NCI-H345 (cell line): ENCODE results near the gene ADRA1B.

Experiments used
- DNase-seq: peaks from one replicate; lab custom pipeline; 2025; lab: John Stamatoyannopoulos, UW

Gene ADRA1B

GRCh38 chr5:159901772-159902171 lies 14.5 kb upstream of the ADRA1B start:
- no peak for DNase-seq

DNA sequence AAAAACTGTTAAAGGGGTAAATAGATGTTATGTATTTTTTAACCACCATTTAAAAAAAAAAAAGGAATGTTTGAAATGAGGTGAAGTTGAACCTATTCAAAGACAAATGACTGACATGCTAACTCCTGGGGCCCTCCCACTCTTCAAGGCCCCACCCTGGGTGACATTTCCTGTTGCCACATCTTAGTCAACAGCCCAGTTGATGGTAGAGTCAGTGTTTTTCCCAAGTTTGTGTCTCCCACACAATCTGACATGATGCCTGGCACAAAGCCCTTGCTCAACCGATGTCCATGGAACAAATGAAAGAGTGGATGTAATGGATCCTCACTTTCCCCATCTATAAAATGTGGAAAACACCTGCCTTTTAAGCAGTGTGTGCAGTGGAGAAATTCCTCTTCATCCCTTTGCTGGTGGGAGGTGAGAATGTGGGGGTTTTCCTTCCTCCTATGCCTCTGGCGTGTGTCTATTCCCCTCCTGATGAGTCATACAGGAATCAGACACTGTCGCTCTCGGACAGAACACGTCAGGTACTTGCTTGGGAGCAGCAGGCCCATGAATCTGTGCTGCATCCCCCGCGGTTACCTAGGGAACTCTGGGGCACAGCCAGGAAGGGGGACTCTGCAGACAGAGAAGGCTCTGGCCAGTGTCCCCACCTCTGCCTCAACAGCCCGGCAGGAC lies 13.7 kb upstream of the ADRA1B start:
- DNase-seq, result no peak

GRCh38 chr5:159903131-159903530 lies 13.2 kb upstream of the ADRA1B start:
- no peak for DNase-seq

DNA sequence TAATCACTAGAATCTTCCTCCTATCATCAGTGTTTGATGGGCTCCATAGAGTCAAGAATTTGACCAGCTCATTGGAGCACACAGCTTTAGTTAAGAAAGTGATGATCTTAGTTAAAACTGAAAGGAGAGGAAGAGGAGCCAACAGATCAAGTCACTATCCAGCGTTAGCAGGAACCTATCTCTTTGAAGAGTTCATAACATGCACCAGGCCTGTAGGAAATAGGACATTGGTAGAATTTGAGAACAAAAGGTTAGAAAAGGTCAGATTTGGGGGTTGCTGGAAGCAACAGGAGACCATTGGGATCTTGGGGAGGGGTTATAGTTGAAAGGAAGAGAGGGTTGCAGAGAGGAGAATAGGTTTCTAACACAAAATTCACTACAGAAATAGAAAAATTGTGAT lies 11.4 kb upstream of the ADRA1B start:
- DNase-seq, result no peak

DNA sequence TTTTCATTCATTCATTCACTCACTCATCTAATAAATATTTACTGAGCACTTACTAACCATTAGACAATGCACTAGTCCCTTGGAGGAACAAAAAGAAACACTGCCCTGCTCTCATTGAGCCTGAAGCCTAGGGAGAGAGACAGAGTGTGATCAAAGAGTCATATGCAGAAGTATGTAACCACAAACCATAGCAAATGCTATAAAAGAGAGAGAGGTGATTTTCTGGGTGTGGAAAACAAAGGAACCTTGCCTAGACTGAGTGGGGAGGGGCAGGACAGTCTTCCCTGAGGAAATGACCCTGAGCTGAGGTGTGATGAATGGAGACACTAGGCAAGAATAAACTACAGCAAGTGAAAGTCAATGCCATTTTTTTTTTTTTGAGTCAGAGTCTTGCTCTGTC lies 10.8 kb upstream of the ADRA1B start:
- DNase-seq, result no peak

DNA sequence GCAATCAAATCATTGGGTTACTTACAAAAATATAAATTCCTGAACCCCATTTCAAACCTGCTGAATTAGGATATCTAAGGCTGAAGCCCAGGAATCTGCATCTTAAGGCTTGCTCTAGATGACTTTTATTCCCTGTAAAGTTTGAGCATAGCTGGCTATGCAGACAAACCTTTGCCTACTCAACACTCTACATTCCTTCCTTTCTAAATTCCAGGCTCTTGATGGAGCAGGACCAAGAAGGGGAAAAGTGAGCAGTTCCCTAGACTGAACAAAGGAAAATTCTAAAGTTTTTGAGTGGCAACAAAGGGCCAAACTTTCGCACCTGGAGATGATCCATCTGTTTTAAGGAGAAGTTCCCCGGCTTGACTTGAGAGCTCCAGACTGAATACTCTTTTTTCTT lies 9.8 kb upstream of the ADRA1B start:
- DNase-seq, result no peak

- no peak for DNase-seq
Measured at GRCh38 chr5:159906943-159907342, 9.3 kb upstream of the ADRA1B start.

GRCh38 chr5:159907689-159908590 lies 8.3 kb upstream of the ADRA1B start:
- DNase-seq, result no peak

GRCh38 chr5:159908591-159908940 lies 7.7 kb upstream of the ADRA1B start:
- DNase-seq, result no peak

GRCh38 chr5:159909126-159909525 lies 7.2 kb upstream of the ADRA1B start:
- DNase-seq, result no peak

DNA sequence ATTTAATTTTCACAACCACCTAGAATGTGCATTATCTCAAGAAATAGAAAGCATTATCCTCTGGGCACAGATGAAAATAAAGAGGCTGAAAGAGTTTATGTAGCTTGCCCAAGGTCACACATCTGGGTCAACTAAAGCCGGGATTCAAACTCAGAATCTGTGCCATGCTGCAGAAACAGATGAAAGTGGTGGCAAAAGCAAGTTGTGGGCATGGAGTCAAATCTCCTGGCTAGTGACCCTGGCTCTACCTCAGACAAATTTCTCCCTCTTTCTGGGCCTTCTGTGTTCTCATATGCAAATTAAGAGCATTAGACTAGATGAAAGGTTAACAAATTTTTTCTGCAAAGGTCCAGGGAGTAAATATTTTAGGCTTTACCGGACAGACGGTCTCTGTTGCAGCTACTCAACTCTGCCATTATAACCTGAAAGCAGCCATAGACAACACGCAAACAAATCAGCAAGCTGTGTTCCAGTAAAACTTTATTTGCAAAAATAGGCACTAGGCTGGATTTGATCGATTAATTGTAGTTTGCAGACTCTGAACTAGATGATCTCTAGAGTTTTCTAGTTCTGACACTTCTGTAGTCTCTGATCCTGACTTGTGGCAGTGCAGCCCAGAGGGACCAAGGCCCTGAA lies 6.0 kb upstream of the ADRA1B start:
- no peak for DNase-seq

DNA sequence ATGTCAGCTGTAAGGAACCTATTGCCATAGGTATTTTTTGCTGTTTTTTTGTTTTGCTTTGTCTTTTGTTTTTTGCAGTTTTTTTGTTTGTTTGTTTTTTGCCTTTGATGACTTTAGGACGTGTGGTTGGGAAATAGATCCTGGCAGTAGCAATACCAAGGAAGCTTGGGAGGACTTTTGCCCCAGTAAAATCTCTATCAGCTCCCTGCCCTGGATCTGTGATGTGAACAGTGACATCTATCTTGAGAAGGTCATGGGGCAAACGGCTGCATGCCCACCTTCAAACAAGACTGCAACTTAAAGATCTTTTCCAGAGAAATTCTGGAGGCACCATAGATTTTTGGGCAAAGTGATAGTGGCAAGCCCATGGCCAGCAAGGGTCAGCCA lies 5.4 kb upstream of the ADRA1B start:
- no peak for DNase-seq

DNA sequence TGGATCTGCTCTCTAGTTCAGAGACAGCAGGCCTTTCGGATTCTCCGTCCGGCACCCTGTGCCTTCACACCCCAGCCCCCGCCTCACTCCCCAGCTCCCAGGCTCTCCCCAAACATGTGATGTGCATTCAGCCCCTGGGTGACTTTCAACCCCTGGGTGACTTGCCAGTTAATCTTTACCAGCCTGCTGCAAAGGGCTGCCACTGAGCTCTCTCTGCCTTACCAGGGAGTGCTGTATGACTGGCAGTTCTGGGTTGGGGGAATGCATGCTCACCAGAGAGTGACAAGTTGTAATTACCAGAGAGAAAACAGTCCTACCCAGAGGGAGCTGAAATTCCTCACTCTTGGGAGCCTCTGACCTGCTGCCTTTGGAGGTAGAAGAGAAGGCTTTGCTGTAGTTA lies 4.9 kb upstream of the ADRA1B start:
- no peak for DNase-seq

DNA sequence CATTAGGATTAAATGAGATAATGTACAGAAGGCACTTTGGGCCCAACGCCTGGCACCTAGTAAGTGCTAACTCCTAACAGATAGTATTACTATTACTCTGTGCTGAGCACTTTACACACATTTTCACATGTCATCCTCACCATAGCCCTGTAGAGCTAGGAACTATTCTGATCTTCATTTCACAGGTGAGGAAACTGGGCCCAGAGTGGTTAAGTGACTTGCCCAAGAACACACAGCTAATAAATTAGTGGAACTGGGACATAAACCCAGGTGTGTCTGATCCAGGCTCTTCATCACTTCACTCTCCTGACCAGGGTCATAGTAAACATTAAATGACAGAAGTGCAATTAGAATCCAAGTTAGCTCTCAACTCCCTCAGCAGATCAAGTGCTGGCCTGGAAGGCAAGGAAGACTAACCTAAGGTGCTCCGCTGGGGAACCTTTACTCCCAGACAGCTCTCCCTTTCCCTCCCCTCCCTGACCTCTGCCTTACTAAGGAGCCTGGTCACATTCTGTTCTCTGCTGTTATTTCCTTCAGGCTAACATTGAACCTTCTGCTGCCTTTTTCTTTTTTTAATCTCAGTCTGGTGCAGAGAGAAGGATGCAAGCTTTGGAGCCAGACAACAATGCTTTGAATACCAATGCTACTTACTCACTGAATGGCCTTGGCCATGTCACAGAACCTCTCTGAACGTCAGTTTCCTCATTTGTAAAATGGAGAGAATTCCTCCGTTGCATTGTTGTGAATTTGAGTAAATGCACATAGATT lies 4.1 kb upstream of the ADRA1B start:
- no peak for DNase-seq

DNA sequence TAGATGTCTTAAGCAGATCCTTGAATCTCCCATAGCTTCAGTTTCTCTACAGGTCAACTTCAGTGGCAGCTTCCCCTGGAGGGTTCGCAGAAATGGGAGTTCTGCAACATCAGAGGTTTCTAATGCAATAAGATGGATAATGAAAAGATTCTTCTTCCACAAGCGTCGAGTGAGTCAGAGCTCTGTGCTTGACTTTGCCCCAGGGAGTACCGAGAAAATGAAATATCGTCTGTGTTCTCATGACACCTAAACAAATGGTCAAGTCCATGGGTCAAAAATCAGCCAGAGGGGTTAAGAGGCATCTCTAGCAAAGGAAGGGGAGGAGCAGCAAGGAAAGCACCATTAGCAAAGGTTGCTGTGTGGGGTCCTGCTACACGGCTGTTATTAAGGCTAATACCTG lies 3.2 kb upstream of the ADRA1B start:
- DNase-seq, result no peak

DNA sequence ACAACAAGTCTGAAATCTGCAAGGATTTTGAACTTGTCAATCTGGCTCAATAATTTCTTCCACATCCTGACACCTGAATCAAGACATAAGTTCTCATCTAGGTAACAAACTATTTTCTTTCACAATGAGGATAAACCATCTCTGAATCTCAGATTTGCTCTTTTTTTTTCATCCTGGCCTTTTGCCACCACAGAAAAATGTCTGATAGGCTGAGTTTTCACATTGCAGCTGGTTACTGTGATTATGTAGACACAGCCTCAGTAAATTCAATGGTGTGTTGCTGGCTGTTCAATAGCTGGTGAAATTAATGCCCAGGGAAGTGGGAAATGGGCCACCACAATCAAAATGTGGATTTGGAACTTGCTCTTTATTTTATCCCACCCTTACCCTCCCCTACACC lies 2.8 kb upstream of the ADRA1B start:
- DNase-seq, result no peak

GRCh38 chr5:159916841-159917761 lies 819 bp downstream of the ADRA1B start:
- DNase-seq, result no peak

GRCh38 chr5:159917994-159918393 lies 1.7 kb downstream of the ADRA1B start:
- DNase-seq, result no peak

- no peak for DNase-seq
Measured at GRCh38 chr5:159921721-159922120, 5.4 kb downstream of the ADRA1B start.

- no peak for DNase-seq
Measured at GRCh38 chr5:159923008-159923407, 6.7 kb downstream of the ADRA1B start.
